ENCODE measurements around the gene VCL. TPM values are rescaled to one million over a fixed set of nuclear protein-coding genes. Genes with fewer than 3 reads are reported as not detected.

Gene VCL
- total and polyA plus RNA-seq, 4 donors: 4.3 to 37.8 (median 17.3) TPM

- H3K27ac ChIP-seq (ENCODE audit: low read depth in 1 of 2, low read length in 2 of 2): no peak overlapping the region
- no peaks in the 10 kb centered on the region for H3K9me3 ChIP-seq (ENCODE audit: control insufficient read depth in 4 of 4, low read length in 3 of 4)
- H3K4me1 ChIP-seq (ENCODE audit: control insufficient read depth in 4 of 4, insufficient read depth in 4 of 4, low read length in 3 of 4): peaks cover 0 to 23% (median 14%) of the 10 kb centered on the region in 4 donors
- no peak for DNase-seq (ENCODE audit: low spot score)
- no peak for TF ChIP-seq RXRA (IDR thresholded peaks at IDR 0.05)
- TF ChIP-seq MAX (IDR thresholded peaks at IDR 0.05): no peak
- no peak for TF ChIP-seq GABPA (IDR thresholded peaks at IDR 0.05 in 1 of 2, conservative IDR thresholded peaks at IDR 0.05 in 1 of 2)
- no peak for TF ChIP-seq EGR1 (IDR thresholded peaks at IDR 0.05; ENCODE audit: low read depth in 2 of 2)
- TF ChIP-seq HNF4G (IDR thresholded peaks at IDR 0.05): no peak
- TF ChIP-seq YY1 (IDR thresholded peaks at IDR 0.05): no peak
- TF ChIP-seq ZBTB33 (IDR thresholded peaks at IDR 0.05): no peak
- no peak for TF ChIP-seq ATF3 (IDR thresholded peaks at IDR 0.05)
- no peak for TF ChIP-seq FOXA1 (IDR thresholded peaks at IDR 0.05)
- no peak for TF ChIP-seq HNF4A (conservative IDR thresholded peaks at IDR 0.05)
- TF ChIP-seq SP1 (IDR thresholded peaks at IDR 0.05): no peak
- TF ChIP-seq RAD21 (IDR thresholded peaks at IDR 0.05): no peak
- no peak for TF ChIP-seq REST (IDR thresholded peaks at IDR 0.05)
- TF ChIP-seq TAF1 (conservative IDR thresholded peaks at IDR 0.05): no peak
- no peak for TF ChIP-seq JUND (IDR thresholded peaks at IDR 0.05)
- TF ChIP-seq FOXA2 (IDR thresholded peaks at IDR 0.05): no peak
- H3K4me3 ChIP-seq (ENCODE audit: low read depth in 1 of 3, low read length in 3 of 3): no peak overlapping the region
- no peaks in the 10 kb centered on the region for H3K27me3 ChIP-seq (ENCODE audit: control insufficient read depth in 4 of 4, insufficient read depth in 4 of 4, low read length in 3 of 4)
- 47% methylated on average over 1 of the region's 1 CpG for WGBS
- no peaks in the 10 kb centered on the region for H3K36me3 ChIP-seq (ENCODE audit: control insufficient read depth in 4 of 4, insufficient read depth in 3 of 4, low read depth in 1 of 4, low read length in 3 of 4)
- no peak overlapping the region for H3K9ac ChIP-seq (ENCODE audit: low read depth in 1 of 2, low read length in 2 of 2)
Measured at GRCh38 chr10:74033702-74034101, 35.8 kb downstream of the VCL start.

GRCh38 chr10:74034301-74034700 lies 36.4 kb downstream of the VCL start:
- Histone ChIP-seq H3K9ac (ENCODE audit: low read depth in 1 of 2, low read length in 2 of 2) (no peak overlapping the region), H3K27ac (ENCODE audit: low read depth in 1 of 2, low read length in 2 of 2) (no peak overlapping the region), H3K4me3 (ENCODE audit: low read depth in 1 of 3, low read length in 3 of 3) (no peak overlapping the region), H3K36me3 (ENCODE audit: control insufficient read depth in 4 of 4, insufficient read depth in 3 of 4, low read depth in 1 of 4, low read length in 3 of 4) (no peaks in the 10 kb centered on the region), H3K27me3 (ENCODE audit: control insufficient read depth in 4 of 4, insufficient read depth in 4 of 4, low read length in 3 of 4) (no peaks in the 10 kb centered on the region), H3K9me3 (ENCODE audit: control insufficient read depth in 4 of 4, low read length in 3 of 4) (no peaks in the 10 kb centered on the region), H3K4me1 (ENCODE audit: control insufficient read depth in 4 of 4, insufficient read depth in 4 of 4, low read length in 3 of 4) (peaks cover 0 to 23% (median 14%) of the 10 kb centered on the region in 4 donors)
- no peak for DNase-seq (ENCODE audit: low spot score)
- 77% methylated on average over 2 of the region's 2 CpGs for WGBS
- TF ChIP-seq SP1 (IDR thresholded peaks at IDR 0.05) (no peak), YY1 (IDR thresholded peaks at IDR 0.05) (no peak), RXRA (IDR thresholded peaks at IDR 0.05) (no peak), ZBTB33 (IDR thresholded peaks at IDR 0.05) (no peak), RAD21 (IDR thresholded peaks at IDR 0.05) (no peak), FOXA1 (IDR thresholded peaks at IDR 0.05) (no peak), HNF4A (conservative IDR thresholded peaks at IDR 0.05) (no peak), JUND (IDR thresholded peaks at IDR 0.05) (no peak), GABPA (IDR thresholded peaks at IDR 0.05 in 1 of 2, conservative IDR thresholded peaks at IDR 0.05 in 1 of 2) (no peak), MAX (IDR thresholded peaks at IDR 0.05) (no peak), HNF4G (IDR thresholded peaks at IDR 0.05) (no peak), ATF3 (IDR thresholded peaks at IDR 0.05) (no peak), TAF1 (conservative IDR thresholded peaks at IDR 0.05) (no peak), EGR1 (IDR thresholded peaks at IDR 0.05; ENCODE audit: low read depth in 2 of 2) (no peak), FOXA2 (IDR thresholded peaks at IDR 0.05) (no peak), NR2F2 (IDR thresholded peaks at IDR 0.05) (no peak), REST (IDR thresholded peaks at IDR 0.05) (no peak)
